Skeletal muscle cell (primary cell): ENCODE results near the gene SERINC1.

Experiments used
- DNase-seq: peaks from one replicate; pipeline ENCODE4 v3.0.0-alpha.2; 2010; ENCODE audit warnings: low read depth
- H3K4me3 ChIP-seq: 2 replicates; pipeline ENCODE4 v1.5.1; 2011; ENCODE audit warnings: low read depth, mild to moderate bottlenecking, control low read depth, low read length, moderate library complexity

Gene SERINC1

DNA sequence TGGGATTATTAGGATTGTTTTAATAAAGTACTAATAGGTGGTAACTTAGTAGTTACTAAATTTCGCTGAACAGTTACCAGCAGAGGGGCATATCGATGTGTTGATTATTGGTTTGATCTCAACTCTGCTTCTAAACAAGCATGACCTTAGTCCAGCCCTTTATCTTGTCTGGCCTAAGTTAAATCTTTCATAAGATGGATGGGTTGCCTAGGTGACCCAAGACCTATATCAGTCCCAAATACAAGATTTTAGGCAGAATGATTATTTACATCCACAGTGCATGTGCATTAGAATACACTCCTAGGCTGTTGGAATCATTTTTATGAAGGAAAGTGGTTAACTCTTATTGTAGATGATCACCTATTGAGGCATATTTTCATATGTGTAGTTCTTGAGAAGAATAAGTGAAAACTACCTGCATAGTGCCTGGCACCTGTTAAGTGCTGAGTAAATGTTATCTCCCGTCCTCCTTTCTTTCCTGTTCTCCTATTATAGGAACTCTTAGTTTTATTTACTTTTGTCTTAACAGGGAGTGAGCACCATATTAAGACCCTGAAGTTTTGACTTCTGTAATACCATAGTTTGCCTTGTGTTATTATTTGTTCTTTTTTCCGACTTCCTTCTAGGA lies 71.0 kb downstream of the SERINC1 start:
- no peak for DNase-seq

DNA sequence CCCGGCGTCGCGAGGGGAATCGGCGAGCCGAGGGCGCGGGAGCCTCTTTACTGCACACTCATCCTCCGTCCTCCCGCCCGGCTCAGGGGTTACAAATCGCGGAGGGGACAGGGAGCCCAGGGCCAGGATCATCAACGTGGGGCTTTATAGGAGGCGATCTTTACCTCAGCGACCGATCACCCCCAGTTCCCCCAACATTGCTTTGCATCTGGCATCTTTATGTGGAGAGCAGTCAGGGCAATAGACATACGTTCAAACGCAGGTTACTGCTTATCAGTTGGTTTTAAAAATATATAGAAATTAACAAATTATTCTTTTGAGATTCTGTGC lies 71.5 kb downstream of the SERINC1 start:
- H3K4me3 ChIP-seq = peak overlapping the region; percentile 99
- DNase-seq = no peak

More for the DNA sequence above, 71.0 kb downstream of the SERINC1 start:
- peak overlapping the region; percentile 99 for H3K4me3 ChIP-seq

DNA sequence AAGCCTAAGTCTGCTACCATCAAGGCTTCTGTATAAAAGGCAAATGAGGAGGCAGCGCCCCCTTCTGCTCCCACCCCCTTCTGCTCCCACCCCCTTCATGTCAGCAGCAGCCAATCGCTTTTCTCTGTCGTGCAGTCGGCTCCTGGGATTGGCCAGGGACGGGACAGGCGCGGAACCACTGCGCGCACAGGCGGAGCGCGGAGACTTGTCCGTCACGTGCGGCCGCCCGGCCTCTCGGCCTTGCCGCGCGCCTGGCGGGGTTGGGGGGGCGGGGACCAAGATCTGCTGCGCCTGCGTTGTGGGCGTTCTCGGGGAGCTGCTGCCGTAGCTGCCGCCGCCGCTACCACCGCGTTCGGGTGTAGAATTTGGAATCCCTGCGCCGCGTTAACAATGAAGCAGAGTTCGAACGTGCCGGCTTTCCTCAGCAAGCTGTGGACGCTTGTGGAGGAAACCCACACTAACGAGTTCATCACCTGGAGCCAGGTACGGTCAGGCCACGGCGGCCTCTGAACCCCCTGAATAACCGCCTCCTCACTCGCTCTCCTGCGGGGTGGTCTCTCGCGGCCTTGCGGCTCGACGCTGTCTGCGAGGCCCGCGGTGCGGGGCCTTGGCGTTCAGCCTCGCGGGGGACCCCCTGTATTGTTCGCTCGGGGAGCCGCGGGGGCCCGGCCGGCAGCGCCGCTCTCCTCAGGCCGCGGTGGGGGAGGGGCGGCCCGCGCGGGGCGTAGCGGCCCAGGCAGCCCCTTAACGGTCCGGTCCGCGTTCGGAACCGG lies 72.1 kb downstream of the SERINC1 start, which contains the start of gene HSF2:
TSS of gene HSF2 (plus strand) at position 305 of the 773 bp plus-strand sequence. CDS start at position 391, 86 bp downstream.
- peak within 1 kb of the TSS; percentile 99 for H3K4me3 ChIP-seq
- DNase-seq = peak; percentile 97

DNA sequence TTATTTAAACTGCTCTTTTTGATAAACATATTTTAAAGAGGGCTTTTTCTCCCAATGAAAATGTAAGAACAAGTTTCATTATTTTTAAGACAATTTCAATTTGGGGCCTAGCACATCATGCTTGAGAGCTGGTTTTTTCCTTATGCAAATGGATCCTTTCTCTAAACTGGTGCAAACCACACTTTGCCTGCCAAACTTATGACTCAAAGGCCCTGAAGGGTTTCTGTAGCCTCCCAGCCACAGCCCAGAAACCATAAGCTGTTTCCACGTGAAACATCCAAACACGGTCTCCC lies 72.6 kb downstream of the SERINC1 start:
- peak overlapping the region; percentile 27 for H3K4me3 ChIP-seq
- DNase-seq = no peak

DNA sequence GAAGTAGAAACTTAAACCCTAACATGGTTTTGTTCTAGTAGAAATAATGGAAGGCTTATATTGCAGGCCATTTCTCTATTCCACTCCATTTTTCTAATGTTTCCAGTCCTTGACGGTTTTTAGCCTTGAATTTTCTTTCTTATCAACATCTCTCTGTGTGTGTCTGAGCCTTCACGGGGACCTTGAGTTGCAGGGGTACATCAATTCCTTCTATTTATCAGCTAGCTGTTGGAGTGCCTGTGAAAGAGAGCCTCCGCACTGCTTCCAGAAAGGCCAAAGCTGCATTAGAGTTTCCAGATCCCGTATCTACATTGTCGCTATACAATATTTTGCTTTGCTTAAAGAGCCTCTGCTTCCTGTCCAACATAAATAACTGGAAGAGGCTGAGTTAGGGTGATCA lies 77.6 kb downstream of the SERINC1 start:
- no peak for DNase-seq
- no peak overlapping the region for H3K4me3 ChIP-seq

DNA sequence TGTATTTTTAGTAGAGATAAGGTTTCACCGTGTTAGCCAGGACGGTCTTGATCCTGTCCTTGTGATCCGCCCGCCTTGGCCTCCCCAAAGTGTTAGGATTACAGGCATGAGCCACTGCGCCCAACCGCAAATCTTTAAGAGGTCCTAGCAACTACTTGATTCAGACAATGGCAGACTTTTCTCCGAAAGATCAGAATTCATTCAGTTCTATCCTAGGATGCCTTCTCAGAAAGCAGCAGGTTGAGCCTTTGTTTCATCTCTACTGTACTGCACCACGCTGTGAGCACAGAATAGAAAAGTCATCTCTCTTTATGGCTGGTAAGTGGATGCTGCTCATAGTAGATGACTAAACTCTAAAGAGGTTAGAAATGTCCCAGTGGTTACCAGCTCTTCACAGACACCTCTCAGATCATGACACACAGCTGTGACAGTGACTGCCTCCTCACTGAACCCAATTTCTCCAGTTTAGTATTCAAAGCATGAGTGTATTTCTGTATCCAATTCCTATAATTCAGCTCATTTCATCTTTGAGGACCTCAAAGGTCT lies 78.2 kb downstream of the SERINC1 start:
- DNase-seq = no peak
- H3K4me3 ChIP-seq = no peak overlapping the region
